Endodermal cell (in vitro differentiated cells): ENCODE results near the gene ZNF445. TPM values are rescaled to one million over a fixed set of nuclear protein-coding genes. Genes with fewer than 3 reads are reported as not detected.
"Not testable (repeated sequence)": the region's sequence is repeated elsewhere in the genome, so short reads cannot be mapped to it uniquely, and the experiment has no call there.

ENCODE experiments used
- DNase-seq: peaks from one replicate; pipeline ENCODE4 v3.0.0-alpha.2; 2017
- H3K27ac ChIP-seq: 2 replicates; pipeline ENCODE4 v1.5.1; 2013; ENCODE audit warnings: mild to moderate bottlenecking, low read depth, low read length, moderate library complexity
- H3K27me3 ChIP-seq: 2 replicates; pipeline ENCODE4 v1.6.1; 2013; ENCODE audit warnings: mild to moderate bottlenecking, low read length, moderate library complexity; ENCODE audit not compliant: insufficient read depth, control insufficient read depth, poor library complexity, severe bottlenecking
- H3K36me3 ChIP-seq: 2 replicates; pipeline ENCODE4 v1.7.0; 2013; ENCODE audit warnings: mild to moderate bottlenecking, low read length, moderate library complexity; ENCODE audit not compliant: control insufficient read depth, insufficient read depth
- H3K4me1 ChIP-seq: one replicate; pipeline ENCODE4 v1.7.0; 2013; ENCODE audit warnings: low read length; ENCODE audit not compliant: control insufficient read depth, insufficient read depth
- H3K4me3 ChIP-seq: 2 replicates; pipeline ENCODE4 v1.5.1; 2013; ENCODE audit warnings: mild to moderate bottlenecking, low read length, moderate library complexity
- H3K9ac ChIP-seq: 2 replicates; pipeline ENCODE4 v1.6.1; 2013; ENCODE audit warnings: mild to moderate bottlenecking, low read length, moderate library complexity; ENCODE audit not compliant: poor library complexity, severe bottlenecking; ENCODE audit errors: extremely low read depth
- H3K9me3 ChIP-seq: 2 replicates; pipeline ENCODE4 v1.6.1; 2013; ENCODE audit warnings: mild to moderate bottlenecking, low read length, moderate library complexity; ENCODE audit not compliant: control insufficient read depth
- H3K27ac Mint-ChIP-seq: 2 replicates; pipeline ENCODE4 v1.8.0; 2020; ENCODE audit warnings: mixed read lengths
- H3K27me3 Mint-ChIP-seq: 2 replicates; pipeline ENCODE4 v1.8.0; 2021; ENCODE audit warnings: mild to moderate bottlenecking, mixed read lengths; ENCODE audit not compliant: insufficient read depth
- H3K36me3 Mint-ChIP-seq: 2 replicates; pipeline ENCODE4 v1.8.0; 2020; ENCODE audit warnings: low read depth, mixed read lengths
- H3K4me1 Mint-ChIP-seq: 2 replicates; pipeline ENCODE4 v1.8.0; 2020; ENCODE audit warnings: mixed read lengths
- H3K4me3 Mint-ChIP-seq: 2 replicates; pipeline ENCODE4 v1.8.0; 2020; ENCODE audit warnings: mild to moderate bottlenecking, moderate library complexity, mixed read lengths
- H3K9me3 Mint-ChIP-seq: 2 replicates; pipeline ENCODE4 v1.8.0; 2020; ENCODE audit warnings: mild to moderate bottlenecking, mixed read lengths
- CTCF ChIP-seq: fragments of 200-600 bp; sonication (generic); conservative IDR thresholded peaks from 2 replicates; pipeline ENCODE4 v1.5.0; 2021; ENCODE audit warnings: antibody characterized with exemption, mild to moderate bottlenecking
- WGBS, 2 experiments: methylation state at CpG; one replicate each; pipeline versions ENCODE4 v1.1.5 to v1.1.7; 2013; ENCODE audit warnings: missing lambda C conversion rate in 2 of 2, mixed read lengths in 1 of 2; ENCODE audit not compliant: insufficient coverage in 1 of 2, insufficient read length in 1 of 2; 5-methylcytosine and 5-hydroxymethylcytosine counted together
- total RNA-seq, 2 donors: library from RNA; stranded (reverse); fragmentation: NEBNext Ultra II Directional in 1 of 2; extraction: Animal tissue kit (Norgen Biotek cat#: 25700) in 1 of 2; gene quantifications; 2 replicates in 1 of 2; 3 replicates in 1 of 2; pipeline ENCODE4 v1.2.1, GENCODE V29; 2021

Gene ZNF445
- total RNA-seq, 2 donors from 2014 or later, result 35.4 to 56.9 TPM

DNA sequence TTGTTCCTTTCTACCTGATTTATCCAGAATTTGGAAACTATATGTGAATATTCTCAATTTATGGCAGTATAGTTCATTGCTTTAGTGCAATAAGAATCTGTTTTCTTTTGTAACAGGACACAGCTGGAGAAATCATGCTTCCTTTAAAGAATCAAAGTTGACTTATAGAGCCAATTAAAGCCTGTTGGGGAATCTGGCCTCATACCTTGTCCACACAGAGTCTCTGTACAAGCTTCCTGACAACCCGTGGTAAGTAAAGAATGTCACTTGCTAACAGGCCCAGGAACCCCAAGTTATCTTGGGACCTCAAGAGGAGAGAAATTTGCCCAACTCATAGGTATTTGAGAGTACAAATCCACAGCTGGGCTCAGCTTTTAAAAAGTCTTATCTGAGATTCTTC, 10.2 kb downstream of the ZNF445 start:
- 86% methylated on average over 1 of the region's 1 CpG; no CpG with 5 or more reads in 1 of the 2 experiments for WGBS, 2 experiments
- H3K9ac ChIP-seq, result no peak overlapping the region
- Mint-ChIP-seq H3K27ac (no peak overlapping the region), H3K4me3 (no peak overlapping the region), H3K9me3 (peaks cover 3% of the 10 kb centered on the region), H3K27me3 (no peaks in the 10 kb centered on the region), H3K36me3 (peaks cover 52% of the 10 kb centered on the region), H3K4me1 (peaks cover 8% of the 10 kb centered on the region)
- no peak for DNase-seq
- peaks cover 64% of the 10 kb centered on the region for H3K36me3 ChIP-seq
- H3K27me3 ChIP-seq, result no peaks in the 10 kb centered on the region
- H3K27ac ChIP-seq, result no peak overlapping the region
- peaks cover 3% of the 10 kb centered on the region for H3K9me3 ChIP-seq
- H3K4me1 ChIP-seq, result no peaks in the 10 kb centered on the region
- no peak overlapping the region for H3K4me3 ChIP-seq
- no peak for TF ChIP-seq CTCF

DNA sequence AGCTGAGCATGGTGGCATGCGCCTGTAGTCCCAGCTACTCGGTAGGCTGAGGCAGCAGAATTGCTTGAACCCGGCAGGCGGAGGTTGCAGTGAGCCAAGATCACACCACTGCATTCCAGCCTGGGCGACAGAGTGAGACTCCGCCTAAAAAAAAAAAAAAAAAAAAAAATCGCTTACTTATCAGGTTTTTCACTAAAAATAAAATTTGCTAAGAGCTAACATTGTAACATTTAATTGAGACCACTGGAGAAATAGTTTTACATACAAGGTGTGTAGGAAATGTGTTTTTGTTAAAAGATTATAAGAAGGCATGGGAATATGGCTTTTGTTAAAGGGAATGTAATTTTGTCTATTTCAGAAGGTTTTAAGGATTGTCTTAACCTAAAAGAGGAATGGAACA, 12.6 kb downstream of the ZNF445 start:
- Histone ChIP-seq H3K36me3 (peaks cover 75% of the 10 kb centered on the region), H3K9me3 (peaks cover 24% of the 10 kb centered on the region)
- H3K36me3 Mint-ChIP-seq, result peaks cover 64% of the 10 kb centered on the region
- H3K27me3 ChIP-seq, H3K4me3 ChIP-seq, H3K27ac Mint-ChIP-seq, H3K27ac ChIP-seq, H3K4me1 ChIP-seq, H3K4me3 Mint-ChIP-seq, H3K27me3 Mint-ChIP-seq, H3K4me1 Mint-ChIP-seq, DNase-seq, H3K9ac ChIP-seq: not testable (repeated sequence)
- WGBS, 2 experiments, result 97 to 98% methylated on average over 4 to 6 of the region's 7 CpGs
- H3K9me3 Mint-ChIP-seq, result peaks cover 26% of the 10 kb centered on the region

DNA sequence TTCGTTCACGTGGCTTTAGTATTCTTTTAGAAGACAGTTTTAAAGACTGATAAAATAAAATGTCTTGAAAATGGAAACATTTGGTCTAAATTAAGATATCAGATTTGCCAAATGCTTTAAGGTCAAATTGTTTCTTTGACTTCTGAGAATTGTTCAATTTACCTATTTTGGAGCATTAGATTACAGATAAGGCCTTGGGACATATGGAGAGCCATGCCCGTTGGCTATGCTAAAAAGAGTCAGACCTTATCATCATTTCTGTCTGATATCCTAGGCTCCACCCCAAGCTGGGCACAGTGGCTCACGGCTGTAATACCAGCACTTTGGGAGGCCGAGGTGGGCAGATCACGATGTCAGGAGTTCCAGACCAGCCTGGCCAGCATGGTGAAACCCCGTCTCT, 13.0 kb downstream of the ZNF445 start:
- 95 to 97% methylated on average over 6 to 7 of the region's 7 CpGs for WGBS, 2 experiments
- no peak overlapping the region for H3K27ac ChIP-seq
- H3K27ac Mint-ChIP-seq, result no peak overlapping the region
- H3K36me3 ChIP-seq, result peaks cover 75% of the 10 kb centered on the region
- no peak overlapping the region for H3K4me3 ChIP-seq
- no peak overlapping the region for H3K4me3 Mint-ChIP-seq
- peaks cover 64% of the 10 kb centered on the region for H3K36me3 Mint-ChIP-seq
- H3K9me3 Mint-ChIP-seq, result peaks cover 30% of the 10 kb centered on the region
- TF ChIP-seq CTCF, result no peak
- no peaks in the 10 kb centered on the region for H3K27me3 ChIP-seq
- H3K4me1 ChIP-seq, result no peaks in the 10 kb centered on the region
- no peaks in the 10 kb centered on the region for H3K27me3 Mint-ChIP-seq
- H3K9ac ChIP-seq, result no peak overlapping the region
- H3K9me3 ChIP-seq, result peaks cover 26% of the 10 kb centered on the region
- H3K4me1 Mint-ChIP-seq, result peaks cover 8% of the 10 kb centered on the region
- no peak for DNase-seq

DNA sequence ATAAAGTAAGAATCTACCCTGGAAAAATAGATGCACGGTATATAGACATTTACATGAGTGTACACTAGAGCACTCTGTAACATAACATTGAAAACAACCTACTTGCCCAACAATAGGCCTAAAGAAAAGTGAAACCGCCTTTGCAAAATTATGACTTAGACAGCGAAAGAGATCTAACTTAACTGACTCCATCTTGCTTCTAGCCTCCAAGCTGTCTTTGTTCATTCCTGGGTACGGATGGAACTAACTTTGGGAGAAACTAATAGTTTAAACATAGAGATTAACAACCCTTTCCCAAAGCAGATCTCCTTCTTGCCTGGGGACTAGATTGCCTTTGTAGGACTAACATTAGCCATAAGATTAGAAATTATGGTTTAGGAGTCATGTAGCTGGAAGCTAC, 17.4 kb downstream of the ZNF445 start:
- Histone ChIP-seq H3K36me3 (peaks cover 71% of the 10 kb centered on the region), H3K9me3 (peaks cover 26% of the 10 kb centered on the region)
- Mint-ChIP-seq H3K9me3 (peaks cover 32% of the 10 kb centered on the region), H3K36me3 (peaks cover 90% of the 10 kb centered on the region)
- H3K27ac ChIP-seq, H3K4me1 ChIP-seq, H3K4me1 Mint-ChIP-seq, H3K4me3 Mint-ChIP-seq, H3K9ac ChIP-seq, DNase-seq, H3K4me3 ChIP-seq, H3K27me3 Mint-ChIP-seq, H3K27me3 ChIP-seq, H3K27ac Mint-ChIP-seq: not testable (repeated sequence)
- WGBS, 2 experiments, result 94 to 100% methylated on average over 3 to 4 of the region's 4 CpGs
